Activated T-cell treated with anti-CD3 and anti-CD28 coated beads, Interleukin-2, amount 50 U/mL, for 72 hours (primary cell): ENCODE measurements around the gene HES1. TPM values are rescaled to one million over a fixed set of nuclear protein-coding genes. Genes with fewer than 3 reads are reported as not detected.
A peak's percentile ranks its signal among the peaks of the same experiment; 100 is the strongest.

Experiments
- ATAC-seq, 2 donors: fragments of 150-1000 bp; cut with Tn5 transposase; replicated peaks in 1 of 2; 2 replicates each; pipeline ENCODE4 v1.10.0; 2021; ENCODE audit warnings: moderate library complexity in 2 of 2, mild to moderate bottlenecking in 1 of 2
- DNase-seq, 2 donors: peaks; one replicate each; pipeline ENCODE4 v3.0.0; 2021 to 2022; ENCODE audit warnings: mixed read lengths in 1 of 2
- H3K27ac Mint-ChIP-seq: one replicate; pipeline ENCODE4 v1.8.0; 2022; ENCODE audit warnings: mild to moderate bottlenecking, moderate library complexity, mixed read lengths
- H3K27me3 Mint-ChIP-seq: one replicate; pipeline ENCODE4 v1.8.0; 2022; ENCODE audit warnings: low read depth, mixed read lengths
- H3K36me3 Mint-ChIP-seq, 2 donors: one replicate each; pipeline ENCODE4 v1.8.0; 2022; ENCODE audit warnings: mixed read lengths in 2 of 2, mild to moderate bottlenecking in 1 of 2; ENCODE audit not compliant: insufficient read depth in 2 of 2
- H3K4me1 Mint-ChIP-seq: one replicate; pipeline ENCODE4 v1.8.0; 2022; ENCODE audit warnings: low read depth, mixed read lengths
- H3K4me3 Mint-ChIP-seq, 2 donors: one replicate each; pipeline ENCODE4 v1.8.0; 2022; ENCODE audit warnings: mild to moderate bottlenecking in 2 of 2, mixed read lengths in 2 of 2, moderate library complexity in 2 of 2
- H3K9me3 Mint-ChIP-seq, 2 donors: one replicate each; pipeline ENCODE4 v1.8.0; 2022; ENCODE audit warnings: mixed read lengths in 2 of 2
- total RNA-seq, 2 donors: library from RNA; stranded (reverse); gene quantifications; one replicate each; pipeline ENCODE4 v1.2.3, GENCODE V29; 2022

The HES1 gene
- total RNA-seq, 2 donors from 2014 or later: 0.81 to 0.91 TPM

GRCh38 chr3:194095902-194096301, 40.0 kb upstream of the HES1 start:
- no peaks in the 10 kb centered on the region for H3K36me3 Mint-ChIP-seq
- no peaks in the 10 kb centered on the region for H3K27me3 Mint-ChIP-seq
- DNase-seq (no peak), ATAC-seq (no peak)
- H3K4me1 Mint-ChIP-seq: peaks cover 26% of the 10 kb centered on the region
- no peaks in the 10 kb centered on the region for H3K9me3 Mint-ChIP-seq
- H3K4me3 Mint-ChIP-seq: no peak overlapping the region
- no peak overlapping the region for H3K27ac Mint-ChIP-seq

- Mint-ChIP-seq H3K36me3 (no peaks in the 10 kb centered on the region), H3K27me3 (no peaks in the 10 kb centered on the region), H3K4me3 (no peak overlapping the region), H3K27ac (no peak overlapping the region), H3K9me3 (no peaks in the 10 kb centered on the region), H3K4me1 (peaks cover 26% of the 10 kb centered on the region)
- DNase-seq: no peak
- no peak for ATAC-seq
Observed at GRCh38 chr3:194097141-194097882, 38.6 kb upstream of the HES1 start.

GRCh38 chr3:194098081-194098842, 37.7 kb upstream of the HES1 start:
- H3K4me3 Mint-ChIP-seq: no peak overlapping the region
- H3K9me3 Mint-ChIP-seq: no peaks in the 10 kb centered on the region
- no peak overlapping the region for H3K27ac Mint-ChIP-seq
- DNase-seq: no peak
- peaks cover 8% of the 10 kb centered on the region for H3K27me3 Mint-ChIP-seq
- no peaks in the 10 kb centered on the region for H3K36me3 Mint-ChIP-seq
- peaks cover 33% of the 10 kb centered on the region for H3K4me1 Mint-ChIP-seq
- peak in 1 of 2 donors; percentile 23 for ATAC-seq

- ATAC-seq: no peak
- peaks cover 38% of the 10 kb centered on the region for H3K4me1 Mint-ChIP-seq
Observed at GRCh38 chr3:194098843-194099183, 37.1 kb upstream of the HES1 start.

GRCh38 chr3:194099215-194099614, 36.7 kb upstream of the HES1 start:
- H3K4me3 Mint-ChIP-seq: no peak overlapping the region
- H3K27ac Mint-ChIP-seq: no peak overlapping the region
- DNase-seq (no peak), ATAC-seq (no peak)
- H3K4me1 Mint-ChIP-seq: peaks cover 38% of the 10 kb centered on the region
- H3K27me3 Mint-ChIP-seq: peaks cover 12% of the 10 kb centered on the region
- H3K36me3 Mint-ChIP-seq: no peaks in the 10 kb centered on the region
- no peaks in the 10 kb centered on the region for H3K9me3 Mint-ChIP-seq

More at GRCh38 chr3:194098843-194099183, 37.1 kb upstream of the HES1 start:
- Mint-ChIP-seq H3K27ac (no peak overlapping the region), H3K36me3 (no peaks in the 10 kb centered on the region), H3K27me3 (peaks cover 12% of the 10 kb centered on the region), H3K9me3 (no peaks in the 10 kb centered on the region), H3K4me3 (no peak overlapping the region)
- no peak for DNase-seq

GRCh38 chr3:194100856-194101390, 35.0 kb upstream of the HES1 start:
- Mint-ChIP-seq H3K36me3 (no peaks in the 10 kb centered on the region), H3K4me3 (no peak overlapping the region), H3K9me3 (no peaks in the 10 kb centered on the region), H3K27ac (no peak overlapping the region), H3K4me1 (peaks cover 30% of the 10 kb centered on the region), H3K27me3 (peaks cover 12% of the 10 kb centered on the region)
- DNase-seq (no peak), ATAC-seq (no peak)

- peaks cover 29% of the 10 kb centered on the region for H3K4me1 Mint-ChIP-seq
- peaks cover 12% of the 10 kb centered on the region for H3K27me3 Mint-ChIP-seq
- no peaks in the 10 kb centered on the region for H3K9me3 Mint-ChIP-seq
- no peak overlapping the region for H3K27ac Mint-ChIP-seq
- no peaks in the 10 kb centered on the region for H3K36me3 Mint-ChIP-seq
- DNase-seq (no peak), ATAC-seq (no peak)
- no peak overlapping the region for H3K4me3 Mint-ChIP-seq
Observed at GRCh38 chr3:194101592-194102432, 34.1 kb upstream of the HES1 start.

- Mint-ChIP-seq H3K36me3 (no peaks in the 10 kb centered on the region), H3K4me3 (no peak overlapping the region), H3K27me3 (peaks cover 12% of the 10 kb centered on the region), H3K9me3 (no peaks in the 10 kb centered on the region), H3K4me1 (peaks cover 29% of the 10 kb centered on the region), H3K27ac (no peak overlapping the region)
- no peak for ATAC-seq
- no peak for DNase-seq
Observed at GRCh38 chr3:194102436-194102835, 33.5 kb upstream of the HES1 start.

- no peaks in the 10 kb centered on the region for H3K9me3 Mint-ChIP-seq
- H3K4me1 Mint-ChIP-seq: peaks cover 21% of the 10 kb centered on the region
- peak; percentile 87 to 90 for ATAC-seq
Observed at GRCh38 chr3:194103505-194103904, 32.4 kb upstream of the HES1 start.

GRCh38 chr3:194103983-194104751, 31.8 kb upstream of the HES1 start:
- DNase-seq (no peak), ATAC-seq (no peak)
- no peak overlapping the region for H3K27ac Mint-ChIP-seq
- H3K36me3 Mint-ChIP-seq: no peaks in the 10 kb centered on the region
- H3K4me1 Mint-ChIP-seq: peaks cover 14% of the 10 kb centered on the region
- no peak overlapping the region for H3K4me3 Mint-ChIP-seq
- H3K27me3 Mint-ChIP-seq: peaks cover 21% of the 10 kb centered on the region
- H3K9me3 Mint-ChIP-seq: no peaks in the 10 kb centered on the region

More at GRCh38 chr3:194103505-194103904, 32.4 kb upstream of the HES1 start:
- Mint-ChIP-seq H3K4me3 (no peak overlapping the region), H3K36me3 (no peaks in the 10 kb centered on the region), H3K27me3 (peaks cover 18% of the 10 kb centered on the region), H3K27ac (no peak overlapping the region)
- peak in 1 of 2 donors; percentile 35 for DNase-seq

GRCh38 chr3:194105292-194105691, 30.7 kb upstream of the HES1 start:
- no peak for ATAC-seq
- Mint-ChIP-seq H3K4me3 (no peak overlapping the region), H3K4me1 (peaks cover 11% of the 10 kb centered on the region), H3K27ac (no peak overlapping the region), H3K27me3 (peaks cover 26% of the 10 kb centered on the region), H3K9me3 (no peaks in the 10 kb centered on the region), H3K36me3 (no peaks in the 10 kb centered on the region)
- DNase-seq: no peak

- H3K36me3 Mint-ChIP-seq: no peaks in the 10 kb centered on the region
- ATAC-seq (peak; percentile 41 to 59), DNase-seq (peak in 1 of 2 donors; percentile 6)
- peaks cover 26% of the 10 kb centered on the region for H3K27me3 Mint-ChIP-seq
- peaks cover 11% of the 10 kb centered on the region for H3K4me1 Mint-ChIP-seq
- no peak overlapping the region for H3K4me3 Mint-ChIP-seq
- no peaks in the 10 kb centered on the region for H3K9me3 Mint-ChIP-seq
- no peak overlapping the region for H3K27ac Mint-ChIP-seq
Observed at GRCh38 chr3:194107107-194107506, 28.8 kb upstream of the HES1 start.
